GM20000 (cell line): ENCODE measurements around the gene TRIM68.

Source experiments
- DNase-seq: peaks from one replicate; pipeline ENCODE4 v3.0.0; 2012; ENCODE audit warnings: low spot score
- TF ChIP-seq, protein P1 (sequence below): IDR thresholded peaks from 2 replicates; pipeline ENCODE4 v1.5.1; 2012; ENCODE audit warnings: mild to moderate bottlenecking, control low read depth; ENCODE audit errors: extremely low read depth, missing control alignments

TRIM68 gene

DNA sequence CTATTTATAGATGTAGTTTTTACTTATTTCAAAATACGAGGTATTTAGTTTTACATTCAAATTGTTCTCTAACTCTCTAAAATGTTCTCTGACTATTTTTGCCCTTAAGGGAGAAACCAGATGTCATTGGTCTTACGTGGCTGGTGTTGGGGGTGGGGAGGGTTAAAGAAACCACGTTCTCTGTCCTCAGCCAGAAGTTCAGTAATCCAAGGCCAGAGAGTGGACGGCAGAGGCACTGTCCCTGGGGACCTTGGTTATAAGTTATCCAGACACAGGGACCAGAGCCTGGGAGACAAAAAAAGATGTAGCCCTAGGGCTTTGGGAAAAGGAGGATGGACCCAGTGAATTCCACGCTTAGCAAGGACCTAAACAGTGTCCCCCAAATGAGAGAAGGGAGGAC is 35.0 kb upstream of the TRIM68 start:
- TF ChIP-seq, protein P1, sequence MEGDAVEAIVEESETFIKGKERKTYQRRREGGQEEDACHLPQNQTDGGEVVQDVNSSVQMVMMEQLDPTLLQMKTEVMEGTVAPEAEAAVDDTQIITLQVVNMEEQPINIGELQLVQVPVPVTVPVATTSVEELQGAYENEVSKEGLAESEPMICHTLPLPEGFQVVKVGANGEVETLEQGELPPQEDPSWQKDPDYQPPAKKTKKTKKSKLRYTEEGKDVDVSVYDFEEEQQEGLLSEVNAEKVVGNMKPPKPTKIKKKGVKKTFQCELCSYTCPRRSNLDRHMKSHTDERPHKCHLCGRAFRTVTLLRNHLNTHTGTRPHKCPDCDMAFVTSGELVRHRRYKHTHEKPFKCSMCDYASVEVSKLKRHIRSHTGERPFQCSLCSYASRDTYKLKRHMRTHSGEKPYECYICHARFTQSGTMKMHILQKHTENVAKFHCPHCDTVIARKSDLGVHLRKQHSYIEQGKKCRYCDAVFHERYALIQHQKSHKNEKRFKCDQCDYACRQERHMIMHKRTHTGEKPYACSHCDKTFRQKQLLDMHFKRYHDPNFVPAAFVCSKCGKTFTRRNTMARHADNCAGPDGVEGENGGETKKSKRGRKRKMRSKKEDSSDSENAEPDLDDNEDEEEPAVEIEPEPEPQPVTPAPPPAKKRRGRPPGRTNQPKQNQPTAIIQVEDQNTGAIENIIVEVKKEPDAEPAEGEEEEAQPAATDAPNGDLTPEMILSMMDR: no peak
- DNase-seq: no peak

DNA sequence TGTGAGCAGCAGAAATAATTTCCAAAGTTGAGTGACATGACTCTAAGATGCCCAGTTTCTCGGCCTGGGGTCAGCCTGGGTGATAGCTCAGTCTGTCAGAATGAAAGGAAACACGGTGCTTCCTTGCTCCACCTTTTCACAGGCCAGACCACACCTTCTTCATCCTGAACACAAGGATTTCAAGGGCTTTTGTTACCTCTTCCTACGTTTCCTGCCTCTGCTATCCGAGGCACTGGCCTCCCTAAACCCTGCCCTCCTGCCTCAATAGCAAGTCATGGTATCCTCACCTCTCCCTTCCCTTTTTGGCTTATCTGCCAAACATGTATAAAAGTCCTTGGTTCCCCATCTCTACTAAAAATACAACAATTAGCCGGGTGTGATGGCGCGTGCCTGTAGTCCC is 34.0 kb upstream of the TRIM68 start:
- no peak for DNase-seq
- TF ChIP-seq, protein P1: no peak

DNA sequence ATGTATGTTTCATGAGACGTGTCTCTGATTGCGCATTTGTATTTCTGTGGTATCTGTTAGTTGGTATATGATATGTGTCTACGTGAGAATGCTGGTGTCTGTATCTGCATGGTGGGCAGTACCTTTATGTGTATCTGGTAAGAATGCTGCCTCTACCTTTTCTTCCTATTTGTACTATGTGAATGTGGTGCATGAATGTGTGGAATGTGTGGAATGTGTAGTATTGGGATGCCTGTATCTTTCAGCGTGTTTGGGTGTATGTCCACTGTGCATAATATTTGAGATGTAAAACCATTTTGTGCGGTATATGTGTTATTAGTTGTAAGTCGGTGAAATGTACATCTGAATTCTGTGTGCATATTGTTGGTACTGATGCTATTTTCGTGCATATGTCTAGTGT is 33.5 kb upstream of the TRIM68 start:
- TF ChIP-seq, protein P1: no peak
- no peak for DNase-seq

DNA sequence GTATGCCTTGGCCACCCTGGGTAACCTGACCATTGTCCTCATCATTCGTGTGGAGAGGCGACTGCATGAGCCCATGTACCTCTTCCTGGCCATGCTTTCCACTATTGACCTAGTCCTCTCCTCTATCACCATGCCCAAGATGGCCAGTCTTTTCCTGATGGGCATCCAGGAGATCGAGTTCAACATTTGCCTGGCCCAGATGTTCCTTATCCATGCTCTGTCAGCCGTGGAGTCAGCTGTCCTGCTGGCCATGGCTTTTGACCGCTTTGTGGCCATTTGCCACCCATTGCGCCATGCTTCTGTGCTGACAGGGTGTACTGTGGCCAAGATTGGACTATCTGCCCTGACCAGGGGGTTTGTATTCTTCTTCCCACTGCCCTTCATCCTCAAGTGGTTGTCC is 31.9 kb upstream of the TRIM68 start:
- no peak for DNase-seq
- TF ChIP-seq, protein P1: no peak

DNA sequence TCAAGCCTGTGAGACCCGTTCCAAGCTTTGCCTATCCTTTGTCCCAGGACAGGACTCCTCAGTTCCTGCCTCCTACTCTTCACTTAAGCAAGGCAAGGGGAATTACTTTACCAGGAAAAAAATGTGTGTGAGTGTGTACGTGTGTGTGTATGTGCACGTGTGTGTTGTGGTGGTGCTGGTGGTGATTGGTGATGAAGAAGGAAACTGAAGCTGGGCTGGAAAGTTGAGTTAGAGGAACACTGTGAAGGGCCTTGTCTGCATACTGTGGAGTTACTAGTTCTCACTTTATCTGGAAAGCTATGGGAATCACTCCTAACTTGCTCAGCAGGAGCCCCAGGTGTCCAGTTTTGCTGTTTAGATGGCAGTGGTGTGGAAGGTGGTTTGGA is 29.6 kb upstream of the TRIM68 start:
- TF ChIP-seq, protein P1: no peak
- no peak for DNase-seq

DNA sequence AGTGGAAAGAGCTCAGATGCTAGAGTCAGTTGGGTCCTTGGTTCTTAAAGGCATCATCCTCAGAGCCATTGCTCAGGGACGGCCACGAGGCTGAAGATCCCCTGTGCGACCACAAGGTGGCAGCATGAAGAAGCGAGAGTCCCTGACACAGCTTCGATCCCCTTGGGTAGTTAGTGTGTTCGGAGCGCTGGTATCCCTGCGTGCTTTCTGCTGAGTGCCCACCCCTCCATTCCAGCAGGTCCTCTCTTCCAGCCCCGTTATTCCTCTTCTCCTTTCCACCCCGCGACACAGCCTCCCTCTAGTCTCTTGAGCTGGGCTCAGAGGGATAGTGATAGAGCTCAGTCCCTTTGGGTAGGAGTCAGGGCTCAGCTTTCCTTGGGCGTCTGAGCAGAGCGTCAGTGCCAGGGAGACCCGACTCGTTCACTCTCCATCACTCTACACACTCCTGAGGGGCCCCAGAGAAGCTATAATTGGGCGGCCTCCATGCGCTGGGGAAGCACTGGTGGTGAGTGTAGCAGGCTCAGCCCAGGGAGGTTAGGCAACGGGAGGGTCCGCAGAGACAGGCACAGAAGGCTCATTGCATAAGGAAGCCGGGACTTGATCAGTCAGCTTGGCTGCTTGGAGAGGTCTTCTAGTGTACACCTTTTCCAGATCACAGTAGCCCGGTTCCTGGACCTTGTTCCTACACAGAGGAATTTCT is 29.1 kb upstream of the TRIM68 start, which contains the start of gene OR51D1:
OR51D1 (plus strand) TSS at position 516 of the 700 bp plus-strand sequence. CDS start 2,314 bp downstream, outside the sequence.
- TF ChIP-seq, protein P1: peak; percentile 96
- peak; percentile 77 for DNase-seq

DNA sequence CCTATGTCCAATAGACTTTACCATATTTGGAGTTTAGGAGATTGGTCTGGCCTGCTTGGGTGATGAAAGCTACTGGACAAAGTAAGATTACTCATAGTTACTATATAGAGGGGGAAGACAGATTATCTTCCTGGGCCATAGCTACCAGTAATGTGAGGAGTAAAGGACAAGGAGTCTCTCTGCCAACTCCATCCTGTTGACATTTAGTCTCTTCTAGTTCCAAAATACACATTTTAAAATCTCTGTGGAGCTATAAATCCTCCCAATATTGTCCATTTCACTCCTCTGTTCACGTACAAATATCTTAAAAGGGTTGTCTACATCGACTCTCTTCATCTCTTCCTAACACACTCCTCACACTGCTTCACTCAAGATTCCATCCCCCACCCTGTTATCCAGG is 28.1 kb upstream of the TRIM68 start:
- DNase-seq: no peak

More for the DNA sequence above, 28.1 kb upstream of the TRIM68 start:
- TF ChIP-seq, protein P1: no peak
